K562 (cell line): ENCODE data around the gene TMEM248. TPM values are rescaled to one million over a fixed set of nuclear protein-coding genes. Genes with fewer than 3 reads are reported as not detected.

Experiments
- ERF ChIP-seq: fragments of 450-650 bp; formaldehyde crosslinking; IDR thresholded peaks from 2 replicates; pipeline ENCODE4 v1.4.0; 2020; ENCODE audit warnings: mild to moderate bottlenecking, mixed read lengths
- GTF2A2 ChIP-seq: IDR thresholded peaks from 2 replicates; pipeline ENCODE4 v1.6.1; 2016; ENCODE audit warnings: mild to moderate bottlenecking, missing genetic modification characterization, missing compliant biosample characterization
- HDGF ChIP-seq: fragments of 450-650 bp; IDR thresholded peaks from 2 replicates; pipeline ENCODE4 v1.6.1; 2016
- HNRNPL ChIP-seq: fragments of 200-400 bp; formaldehyde crosslinking; IDR thresholded peaks from 2 replicates; pipeline ENCODE4 v1.6.1; 2017; ENCODE audit warnings: low read depth, mild to moderate bottlenecking, low read length
- MED1 ChIP-seq: sonication (generic); formaldehyde crosslinking; IDR thresholded peaks from 2 replicates; pipeline ENCODE4 v1.8.1; 2023; ENCODE audit warnings: missing genetic modification reagents, borderline replicate concordance
- PHF20 ChIP-seq: fragments of 450-650 bp; IDR thresholded peaks from 2 replicates; pipeline ENCODE4 v1.6.1; 2018; ENCODE audit not compliant: partially characterized antibody
- PRMT5 ChIP-seq: sonication (generic); formaldehyde crosslinking; IDR thresholded peaks from 2 replicates; pipeline ENCODE4 v1.5.0; 2020; ENCODE audit warnings: missing genetic modification reagents
- THRAP3 ChIP-seq: fragments of 450-650 bp; IDR thresholded peaks from 2 replicates; pipeline ENCODE4 v1.6.1; 2016; ENCODE audit warnings: mild to moderate bottlenecking, inconsistent platforms, borderline replicate concordance
- ZBTB40 ChIP-seq, 2 experiments: fragments of 450-650 bp in 1 of 2; sonication (generic) in 1 of 2; formaldehyde crosslinking in 1 of 2; IDR thresholded peaks; 2 replicates each; pipeline versions ENCODE4 v1.7.1 to v1.9.0; 2016 to 2022; ENCODE audit warnings: inconsistent platforms in 1 of 2, mild to moderate bottlenecking in 1 of 2, missing genetic modification reagents in 1 of 2
- ZNF586 ChIP-seq: fragments of 450-650 bp; formaldehyde crosslinking; conservative IDR thresholded peaks from 2 replicates; pipeline ENCODE4 v1.4.0; 2020; ENCODE audit warnings: mild to moderate bottlenecking, moderate library complexity
- ZNF778 ChIP-seq: fragments of 450-650 bp; formaldehyde crosslinking; IDR thresholded peaks from 2 replicates; pipeline ENCODE4 v1.4.0; 2020; ENCODE audit warnings: mild to moderate bottlenecking, moderate library complexity
- ZNF830 ChIP-seq: fragments of 250-450 bp; sonication (Bioruptor Pico); IDR thresholded peaks from 2 replicates; pipeline ENCODE4 v1.5.0; 2021; ENCODE audit warnings: mild to moderate bottlenecking
- polyA plus RNA-seq, 8 experiments: library from polyadenylated mRNA; depleted of rRNA in 4 of 8; stranded (reverse) in 5 of 8; unstranded in 3 of 8; fragments of >200 nt; fragmentation: Nextera tagmentation in 2 of 8; fragmentation: Illumina TruSeq in 1 of 8; extraction: Ambion mirVana in 2 of 8; extraction: Trizol in 1 of 8; gene quantifications; 2 replicates each; pipeline versions ENCODE4 v1.2.1 to v1.2.3, GENCODE V29; 2011 to 2014; ENCODE audit warnings: inconsistent platforms in 1 of 8, missing spikeins in 1 of 8
- total RNA-seq, 7 experiments: library from RNA; depleted of rRNA in 6 of 7; stranded (reverse); fragments of >200 nt in 6 of 7; fragmentation: Illumina TruSeq in 2 of 7; extraction: Trizol in 2 of 7; gene quantifications; 2 replicates each; pipeline versions ENCODE4 v1.2.1 to v1.2.3, GENCODE V29; 2011 to 2021; ENCODE audit warnings: low replicate concordance in 1 of 7
- TF ChIP-seq, protein P1 (sequence below), 3 experiments: IDR thresholded peaks in 2 of 3; conservative IDR thresholded peaks in 1 of 3; 2 replicates each; pipeline ENCODE4 v1.5.1; 2011 to 2012; ENCODE audit warnings: low read length in 3 of 3, mild to moderate bottlenecking in 3 of 3, control low read depth in 2 of 3, improper control_type of control experiment in 1 of 3, inconsistent platforms in 1 of 3, low read depth in 1 of 3, mixed read lengths in 1 of 3, moderate library complexity in 1 of 3; ENCODE audit not compliant: insufficient read depth in 2 of 3
- TF ChIP-seq, protein P2 (sequence below): fragments of 250-450 bp; sonication (Bioruptor Pico); IDR thresholded peaks from 2 replicates; pipeline ENCODE4 v1.5.0; 2021
- TF ChIP-seq, protein P3 (sequence below): fragments of 200-800 bp; sonication (Bioruptor generic); IDR thresholded peaks from 2 replicates; pipeline ENCODE4 v1.6.1; 2017; ENCODE audit warnings: missing genetic modification characterization, missing compliant biosample characterization

TMEM248 gene
- total and polyA plus RNA-seq, 9 of the 15 experiments (the other 6 are each of a cell fraction or from before 2014, with no cell fraction given) = 6.3 to 132 (median 64.4) TPM

DNA sequence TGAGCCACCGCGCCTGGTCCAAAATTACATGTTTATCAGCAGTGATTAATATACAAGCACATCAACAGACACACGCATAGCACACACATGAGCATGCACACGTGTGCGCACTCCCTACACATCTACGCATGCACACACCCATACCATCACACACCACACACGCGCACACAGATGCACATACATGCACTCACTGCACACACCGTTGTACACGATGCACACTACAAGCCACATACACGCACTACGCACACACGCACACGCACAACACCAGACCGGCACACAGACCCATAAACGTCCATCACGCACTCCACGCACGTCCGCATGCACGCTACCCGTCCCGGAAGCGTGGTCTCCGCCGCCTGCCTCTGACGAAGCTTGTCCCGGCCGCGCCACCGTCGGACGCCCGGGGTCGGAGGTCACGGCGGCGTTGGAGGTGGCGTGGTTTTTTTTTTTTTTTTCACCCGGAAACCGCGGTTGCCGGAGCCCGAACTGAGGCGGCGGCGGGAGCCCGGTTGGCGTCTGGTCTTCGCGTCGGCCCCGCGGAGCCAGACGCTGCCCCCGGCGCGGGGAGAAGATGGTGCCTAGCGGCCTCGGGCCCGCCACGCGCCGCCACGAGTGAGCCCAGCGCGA, at the start of gene TMEM248 (continued):
- TF ChIP-seq, protein P1, sequence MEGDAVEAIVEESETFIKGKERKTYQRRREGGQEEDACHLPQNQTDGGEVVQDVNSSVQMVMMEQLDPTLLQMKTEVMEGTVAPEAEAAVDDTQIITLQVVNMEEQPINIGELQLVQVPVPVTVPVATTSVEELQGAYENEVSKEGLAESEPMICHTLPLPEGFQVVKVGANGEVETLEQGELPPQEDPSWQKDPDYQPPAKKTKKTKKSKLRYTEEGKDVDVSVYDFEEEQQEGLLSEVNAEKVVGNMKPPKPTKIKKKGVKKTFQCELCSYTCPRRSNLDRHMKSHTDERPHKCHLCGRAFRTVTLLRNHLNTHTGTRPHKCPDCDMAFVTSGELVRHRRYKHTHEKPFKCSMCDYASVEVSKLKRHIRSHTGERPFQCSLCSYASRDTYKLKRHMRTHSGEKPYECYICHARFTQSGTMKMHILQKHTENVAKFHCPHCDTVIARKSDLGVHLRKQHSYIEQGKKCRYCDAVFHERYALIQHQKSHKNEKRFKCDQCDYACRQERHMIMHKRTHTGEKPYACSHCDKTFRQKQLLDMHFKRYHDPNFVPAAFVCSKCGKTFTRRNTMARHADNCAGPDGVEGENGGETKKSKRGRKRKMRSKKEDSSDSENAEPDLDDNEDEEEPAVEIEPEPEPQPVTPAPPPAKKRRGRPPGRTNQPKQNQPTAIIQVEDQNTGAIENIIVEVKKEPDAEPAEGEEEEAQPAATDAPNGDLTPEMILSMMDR (IDR thresholded peaks at IDR 0.05 in 2 of 3, conservative IDR thresholded peaks at IDR 0.05 in 1 of 3; ENCODE audit: insufficient read depth in 2 of 3, low read depth in 1 of 3, low read length in 3 of 3) = no peak
- TF ChIP-seq PHF20 (peak; percentile 99), ERF (no peak), MED1 (CRISPR knock-in tag) (no peak), HNRNPL (no peak), HDGF (peak; percentile 100), ZNF586 (CRISPR knock-in tag) (no peak), PRMT5 (CRISPR knock-in tag) (no peak), ZBTB40 (IDR thresholded peaks at IDR 0.05) (peak; percentile 82), ZBTB40 (CRISPR knock-in tag; IDR thresholded peaks at IDR 0.05) (no peak), ZNF778 (CRISPR knock-in tag) (no peak), ZNF830 (CRISPR knock-in tag) (peak; percentile 84; the same call in 1 of the 2 replicates), GTF2A2 (tag) (no peak), THRAP3 (peak; percentile 78; the same call in 1 of the 2 replicates)
- TF ChIP-seq, protein P2, sequence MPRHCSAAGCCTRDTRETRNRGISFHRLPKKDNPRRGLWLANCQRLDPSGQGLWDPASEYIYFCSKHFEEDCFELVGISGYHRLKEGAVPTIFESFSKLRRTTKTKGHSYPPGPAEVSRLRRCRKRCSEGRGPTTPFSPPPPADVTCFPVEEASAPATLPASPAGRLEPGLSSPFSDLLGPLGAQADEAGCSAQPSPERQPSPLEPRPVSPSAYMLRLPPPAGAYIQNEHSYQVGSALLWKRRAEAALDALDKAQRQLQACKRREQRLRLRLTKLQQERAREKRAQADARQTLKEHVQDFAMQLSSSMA (CRISPR knock-in tag) = peak; percentile 45; the same call in 1 of the 2 replicates
- TF ChIP-seq, protein P3, sequence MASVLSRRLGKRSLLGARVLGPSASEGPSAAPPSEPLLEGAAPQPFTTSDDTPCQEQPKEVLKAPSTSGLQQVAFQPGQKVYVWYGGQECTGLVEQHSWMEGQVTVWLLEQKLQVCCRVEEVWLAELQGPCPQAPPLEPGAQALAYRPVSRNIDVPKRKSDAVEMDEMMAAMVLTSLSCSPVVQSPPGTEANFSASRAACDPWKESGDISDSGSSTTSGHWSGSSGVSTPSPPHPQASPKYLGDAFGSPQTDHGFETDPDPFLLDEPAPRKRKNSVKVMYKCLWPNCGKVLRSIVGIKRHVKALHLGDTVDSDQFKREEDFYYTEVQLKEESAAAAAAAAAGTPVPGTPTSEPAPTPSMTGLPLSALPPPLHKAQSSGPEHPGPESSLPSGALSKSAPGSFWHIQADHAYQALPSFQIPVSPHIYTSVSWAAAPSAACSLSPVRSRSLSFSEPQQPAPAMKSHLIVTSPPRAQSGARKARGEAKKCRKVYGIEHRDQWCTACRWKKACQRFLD (CRISPR knock-in tag) = peak; percentile 73; the same call in 1 of the 2 replicates
